Neuronal stem cell (in vitro differentiated cells): ENCODE data around the gene CA7.

ENCODE experiments used
- DNase-seq: peaks from one replicate; pipeline ENCODE4 v3.0.0-alpha.2; 2013; ENCODE audit warnings: low spot score
- H2AFZ ChIP-seq: one replicate; pipeline ENCODE4 v1.6.1; 2013; ENCODE audit warnings: mild to moderate bottlenecking, low read length, inconsistent platforms
- H2AK5ac ChIP-seq: 2 replicates; pipeline ENCODE4 v1.6.1; 2013; ENCODE audit warnings: low read depth, mild to moderate bottlenecking, inconsistent platforms, low read length, moderate library complexity, mixed read lengths
- H2BK120ac ChIP-seq: 2 replicates; pipeline ENCODE4 v1.6.1; 2013; ENCODE audit warnings: low read depth, mild to moderate bottlenecking, inconsistent platforms, low read length, moderate library complexity, mixed read lengths
- H2BK12ac ChIP-seq: one replicate; pipeline ENCODE4 v1.6.1; 2013; ENCODE audit warnings: low read length, inconsistent platforms
- H2BK15ac ChIP-seq: 2 replicates; pipeline ENCODE4 v1.6.1; 2013; ENCODE audit warnings: mild to moderate bottlenecking, low read length, inconsistent platforms, mixed read lengths
- H2BK5ac ChIP-seq: one replicate; pipeline ENCODE4 v1.6.1; 2013; ENCODE audit warnings: inconsistent platforms, mild to moderate bottlenecking, low read length, moderate library complexity
- H3K14ac ChIP-seq: one replicate; pipeline ENCODE4 v1.6.1; 2013; ENCODE audit warnings: low read length, inconsistent platforms
- H3K18ac ChIP-seq: 2 replicates; pipeline ENCODE4 v1.6.1; 2013; ENCODE audit warnings: low read length, inconsistent platforms
- H3K23ac ChIP-seq: 2 replicates; pipeline ENCODE4 v1.6.1; 2013; ENCODE audit warnings: low read depth, mild to moderate bottlenecking, mixed read lengths, low read length, inconsistent platforms; ENCODE audit not compliant: poor library complexity
- H3K27ac ChIP-seq: replicated peaks from 3 replicates; pipeline ENCODE4 v1.5.1; 2013; ENCODE audit warnings: low read length, inconsistent platforms
- H3K27me3 ChIP-seq, 3 experiments: 2 replicates each; pipeline ENCODE4 v1.6.1; 2013; ENCODE audit warnings: low read length in 3 of 3, mild to moderate bottlenecking in 2 of 3, inconsistent platforms in 1 of 3, low read depth in 1 of 3, mixed read lengths in 1 of 3, moderate library complexity in 1 of 3; ENCODE audit not compliant: control insufficient read depth in 3 of 3, insufficient read depth in 3 of 3
- H3K36me3 ChIP-seq, 2 donors: replicated peaks in 1 of 2; 2 replicates each; pipeline ENCODE4 v1.6.1; 2013; ENCODE audit warnings: low read length in 2 of 2; ENCODE audit not compliant: control insufficient read depth in 2 of 2, insufficient read depth in 2 of 2
- H3K4ac ChIP-seq: 2 replicates; pipeline ENCODE4 v1.6.1; 2013; ENCODE audit warnings: inconsistent platforms, mild to moderate bottlenecking, low read length, moderate library complexity
- H3K4me1 ChIP-seq, 2 donors: 1 replicate in 1 of 2; 2 replicates in 1 of 2; pipeline ENCODE4 v1.6.1; 2013; ENCODE audit warnings: low read length in 2 of 2, low read depth in 1 of 2; ENCODE audit not compliant: control insufficient read depth in 2 of 2, insufficient read depth in 1 of 2
- H3K4me2 ChIP-seq: one replicate; pipeline ENCODE4 v1.6.1; 2013; ENCODE audit warnings: mild to moderate bottlenecking, low read length, inconsistent platforms; ENCODE audit not compliant: insufficient read depth, poor library complexity, severe bottlenecking
- H3K4me3 ChIP-seq, 2 donors: 2 replicates each; pipeline ENCODE4 v1.5.1; 2013; ENCODE audit warnings: low read length in 2 of 2, mild to moderate bottlenecking in 2 of 2, inconsistent platforms in 1 of 2, moderate library complexity in 1 of 2
- H3K79me1 ChIP-seq: one replicate; pipeline ENCODE4 v1.6.1; 2013; ENCODE audit warnings: low read depth, mild to moderate bottlenecking, inconsistent platforms, low read length, moderate library complexity
- H3K9ac ChIP-seq: one replicate; pipeline ENCODE4 v1.6.1; 2013; ENCODE audit warnings: mild to moderate bottlenecking, low read depth, low read length, inconsistent platforms; ENCODE audit not compliant: poor library complexity
- H3K9me3 ChIP-seq, 2 donors: replicated peaks in 1 of 2; 2 replicates each; pipeline versions ENCODE3 to v1.6.1; 2013; ENCODE audit warnings: low read length in 2 of 2, mild to moderate bottlenecking in 2 of 2, inconsistent platforms in 1 of 2, low read depth in 1 of 2, mixed read lengths in 1 of 2, moderate library complexity in 1 of 2; ENCODE audit not compliant: control insufficient read depth in 2 of 2, insufficient read depth in 1 of 2
- H4K8ac ChIP-seq: one replicate; pipeline ENCODE4 v1.6.1; 2013; ENCODE audit warnings: low read depth, mild to moderate bottlenecking, inconsistent platforms, low read length, moderate library complexity
- H4K91ac ChIP-seq: one replicate; pipeline ENCODE4 v1.6.1; 2013; ENCODE audit warnings: low read length, low read depth, mild to moderate bottlenecking, inconsistent platforms; ENCODE audit not compliant: poor library complexity
- WGBS, 2 donors: extraction: QIAGEN DNeasy Blood & Tissue Kit; methylation state at CpG; one replicate each; pipeline ENCODE4 v1.1.7; 2013; ENCODE audit warnings: missing lambda C conversion rate in 2 of 2, mixed read lengths in 1 of 2; ENCODE audit not compliant: insufficient read length in 2 of 2, insufficient replicate concordance in 1 of 2; ENCODE audit errors: extremely low coverage in 2 of 2; 5-methylcytosine and 5-hydroxymethylcytosine counted together

Gene CA7

DNA sequence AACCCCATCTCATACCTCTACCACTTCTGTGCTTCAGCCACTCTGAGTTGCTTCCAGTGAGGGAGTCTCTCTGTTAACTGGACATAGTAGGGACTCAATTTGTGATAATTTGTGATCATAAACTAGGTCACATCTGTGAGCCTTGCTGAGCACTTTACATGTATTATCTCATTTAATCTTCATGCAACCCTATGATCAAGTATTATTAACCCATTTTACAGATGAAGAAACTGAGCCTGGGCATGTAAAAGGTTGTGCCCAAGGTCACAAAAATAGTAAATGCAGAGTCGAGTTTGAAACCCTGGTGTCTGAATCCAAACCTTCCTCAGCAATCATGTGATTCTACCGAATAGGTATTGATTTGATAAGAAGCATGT, 54.7 kb downstream of the CA7 start:
- Histone ChIP-seq H3K9me3 (no peaks in the 10 kb centered on the region), H3K14ac (no peak overlapping the region), H3K4me2 (no peak overlapping the region), H4K8ac (no peak overlapping the region), H3K4me3 (no peak overlapping the region), H2BK120ac (no peak overlapping the region), H3K4ac (no peak overlapping the region), H3K27ac (no peak overlapping the region), H3K18ac (no peak overlapping the region), H2AK5ac (no peak overlapping the region), H2BK12ac (no peak overlapping the region), H3K23ac (no peak overlapping the region), H4K91ac (no peak overlapping the region), H2BK5ac (no peak overlapping the region), H3K9ac (no peak overlapping the region), H3K79me1 (no peaks in the 10 kb centered on the region), H2BK15ac (no peak overlapping the region), H3K27me3 (peaks cover 0 to 14% (median 0%) of the 10 kb centered on the region in 3 experiments), H2AFZ (no peak overlapping the region), H3K36me3 (no peaks in the 10 kb centered on the region), H3K4me1 (peaks cover 6 to 20% of the 10 kb centered on the region in 2 donors)
- no peak for DNase-seq
- WGBS, 2 donors, result no CpG with 5 or more reads among the region's 2 CpGs

DNA sequence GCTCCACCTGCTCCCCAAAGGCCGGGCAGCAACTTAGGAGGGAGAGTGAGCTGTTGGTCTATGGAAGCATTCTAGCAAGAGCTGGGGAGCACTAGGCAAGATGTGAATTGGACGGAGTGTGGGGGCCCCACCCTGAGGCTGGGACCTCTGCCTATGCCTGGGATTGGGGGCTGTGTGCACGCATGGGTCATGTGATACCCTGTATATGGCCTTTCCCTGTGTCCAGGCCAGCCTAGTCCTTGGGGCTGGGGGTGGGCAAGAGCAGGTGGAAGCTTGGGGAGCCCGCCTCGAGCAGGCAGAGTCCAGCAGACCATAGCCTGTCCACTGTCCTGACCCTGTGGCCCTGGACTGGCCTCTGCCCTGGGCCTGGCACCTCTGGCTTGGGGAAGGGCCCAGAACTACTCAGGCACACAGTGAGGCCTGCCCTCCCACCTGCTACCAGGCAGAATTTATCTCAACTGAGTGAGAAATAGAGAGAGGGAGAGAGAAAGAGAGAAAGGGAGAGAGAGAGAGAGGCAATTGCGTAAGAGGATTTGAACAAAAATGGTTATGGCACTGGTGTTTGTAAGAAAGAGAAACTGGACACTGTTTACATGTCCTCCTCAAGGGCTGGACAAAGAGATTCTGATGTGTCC, 55.2 kb downstream of the CA7 start:
- Histone ChIP-seq H3K18ac (no peak overlapping the region), H4K8ac (no peak overlapping the region), H2AFZ (peak overlapping the region; percentile 87), H3K9ac (no peak overlapping the region), H2BK15ac (no peak overlapping the region), H3K23ac (peak overlapping the region; percentile 58), H3K9me3 (no peaks in the 10 kb centered on the region), H3K4ac (peak overlapping the region; percentile 17), H3K4me1 (peaks cover 6 to 20% of the 10 kb centered on the region in 2 donors), H2AK5ac (no peak overlapping the region), H2BK5ac (no peak overlapping the region), H3K27ac (no peak overlapping the region), H3K14ac (no peak overlapping the region), H3K79me1 (no peaks in the 10 kb centered on the region), H3K4me2 (no peak overlapping the region), H2BK12ac (no peak overlapping the region), H4K91ac (no peak overlapping the region), H3K27me3 (peaks cover 0 to 19% (median 0%) of the 10 kb centered on the region in 3 experiments), H3K36me3 (no peaks in the 10 kb centered on the region), H3K4me3 (no peak overlapping the region), H2BK120ac (no peak overlapping the region)
- WGBS, 2 donors, result no CpG with 5 or more reads among the region's 6 CpGs
- DNase-seq, result no peak

GRCh38 chr16:66899945-66900710, 55.9 kb downstream of the CA7 start:
- Histone ChIP-seq H3K18ac (no peak overlapping the region), H3K9me3 (no peaks in the 10 kb centered on the region)

DNA sequence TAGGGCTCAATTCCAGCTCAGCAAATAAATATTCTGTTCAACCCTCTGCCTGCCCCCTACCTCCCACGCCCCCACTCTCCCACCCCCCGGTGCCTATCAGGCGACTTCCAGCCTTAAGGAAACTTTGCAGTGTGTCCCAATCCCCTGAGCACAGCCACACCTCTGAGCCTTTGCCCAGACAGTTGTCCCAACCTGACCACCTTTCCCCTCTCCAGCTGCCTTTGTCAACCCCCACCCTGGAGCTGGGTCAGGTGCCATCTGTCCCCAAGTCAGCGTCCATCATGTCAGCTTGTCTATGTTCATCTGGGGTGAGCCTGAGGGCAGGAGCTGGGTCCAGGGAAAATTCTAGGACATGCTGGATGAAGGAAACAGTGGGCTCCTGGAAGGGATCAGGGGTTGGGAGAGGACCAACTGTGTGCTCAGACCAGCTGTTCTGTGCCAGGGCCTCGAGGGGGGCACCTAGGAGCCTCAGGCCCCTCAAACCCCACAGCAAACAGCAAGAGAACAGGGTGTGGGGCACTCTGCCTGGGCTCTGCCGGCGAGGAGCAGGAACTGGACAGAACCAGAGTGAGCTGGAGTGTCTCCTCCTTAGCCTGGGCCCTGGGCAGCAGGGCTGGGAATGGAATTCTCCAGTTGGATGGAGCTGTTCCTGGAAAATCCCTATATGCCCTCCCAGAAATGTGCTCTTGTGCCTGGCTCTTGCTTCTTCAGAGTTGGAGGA, 56.7 kb downstream of the CA7 start:
- no peak overlapping the region for H2BK12ac ChIP-seq
- no peaks in the 10 kb centered on the region for H3K9me3 ChIP-seq
- no peak overlapping the region for H3K9ac ChIP-seq
- no CpG with 5 or more reads among the region's 7 CpGs for WGBS, 2 donors
- H3K27ac ChIP-seq, result no peak overlapping the region
- no peak overlapping the region for H2BK5ac ChIP-seq
- no peaks in the 10 kb centered on the region for H3K79me1 ChIP-seq
- H3K14ac ChIP-seq, result no peak overlapping the region
- H2BK15ac ChIP-seq, result peak overlapping the region; percentile 24
- no peak overlapping the region for H4K8ac ChIP-seq
- H2BK120ac ChIP-seq, result no peak overlapping the region
- no peak overlapping the region for H3K4ac ChIP-seq
- H4K91ac ChIP-seq, result no peak overlapping the region
- H3K23ac ChIP-seq, result no peak overlapping the region
- no peak for DNase-seq
- peaks cover 6 to 20% of the 10 kb centered on the region in 2 donors for H3K4me1 ChIP-seq
- no peaks in the 10 kb centered on the region for H3K36me3 ChIP-seq
- peak overlapping the region; percentile 87 for H2AFZ ChIP-seq
- no peak overlapping the region for H2AK5ac ChIP-seq
- no peak overlapping the region for H3K4me2 ChIP-seq
- H3K27me3 ChIP-seq, result peaks cover 0 to 22% (median 0%) of the 10 kb centered on the region in 3 experiments
- no peak overlapping the region for H3K4me3 ChIP-seq
- H3K18ac ChIP-seq, result no peak overlapping the region

More at GRCh38 chr16:66899945-66900710, 55.9 kb downstream of the CA7 start:
- Histone ChIP-seq H3K79me1 (no peaks in the 10 kb centered on the region), H3K4me2 (no peak overlapping the region), H2BK12ac (no peak overlapping the region), H3K36me3 (no peaks in the 10 kb centered on the region), H3K27ac (no peak overlapping the region), H2BK15ac (no peak overlapping the region), H3K23ac (no peak overlapping the region), H4K91ac (no peak overlapping the region), H2AK5ac (peak overlapping the region; percentile 5), H2BK5ac (no peak overlapping the region), H3K4me1 (peaks cover 6 to 20% of the 10 kb centered on the region in 2 donors), H3K9ac (no peak overlapping the region), H3K14ac (no peak overlapping the region), H2BK120ac (no peak overlapping the region), H2AFZ (peak overlapping the region; percentile 87), H3K27me3 (peaks cover 0 to 22% (median 0%) of the 10 kb centered on the region in 3 experiments), H3K4me3 (no peak overlapping the region), H3K4ac (no peak overlapping the region), H4K8ac (no peak overlapping the region)
- DNase-seq, result no peak
- no CpG with 5 or more reads among the region's 9 CpGs for WGBS, 2 donors
